K562 (cell line): Measurements from ENCODE around the gene RBPJ. TPM values are rescaled to one million over a fixed set of nuclear protein-coding genes. Genes with fewer than 3 reads are reported as not detected.

Source experiments
- ATAC-seq: fragments of 200-7000 bp; cut with Tn5 transposase; 3 replicates; pipeline ENCODE4 v1.9.1; 2020; ENCODE audit warnings: moderate library complexity
- BruUV-seq: library from RNA; stranded (reverse); fragments of 400-500 nt; replicated peaks from 2 replicates; lab custom pipeline; 2021; lab: Mats Ljungman, UMichigan
- CTCF ChIA-PET: fragments of 300-600 bp; formaldehyde crosslinking; extraction: SDS; loops from one replicate; lab custom pipeline; 2021; ENCODE audit warnings: low intra/inter-chr PET ratio; lab: Yijun Ruan, JAX
- POLR2A ChIA-PET: fragments of 300-600, 350-650 bp; sonication (Branson Sonifier 250); formaldehyde crosslinking; extraction: SDS; loops from one replicate; lab custom pipeline; 2021; ENCODE audit warnings: antibody characterized with exemption, inconsistent platforms; lab: Yijun Ruan, JAX
- DNase-seq, 4 experiments: peaks; one replicate each; pipeline versions ENCODE4 v3.0.0 to v3.0.0-alpha.2; 2011 to 2018; ENCODE audit warnings: low spot score in 3 of 4, mixed read lengths in 3 of 4; ENCODE audit errors: extremely low read depth in 1 of 4
- FAIRE-seq: peaks from 2 replicates; lab custom pipeline; 2011; peaks lifted over from hg19 to GRCh38; lab: Jason Lieb, UNC
- H2AFZ ChIP-seq: 2 replicates; pipeline ENCODE4 v1.6.0; 2011; ENCODE audit warnings: low read depth, low read length, control low read depth, inconsistent platforms
- H3K27ac ChIP-seq: fragments of 200-600 bp; 3 replicates; pipeline ENCODE4 v1.8.0; 2011; ENCODE audit warnings: low read depth, mild to moderate bottlenecking, control low read depth, inconsistent platforms, low read length, moderate library complexity, mixed read lengths; ENCODE audit errors: extremely low read depth
- H3K27me3 ChIP-seq, 2 experiments: fragments of 300-600 bp in 1 of 2; 2 replicates in 1 of 2; 3 replicates in 1 of 2; pipeline versions ENCODE4 v1.6.0 to v1.8.0; 2011; ENCODE audit warnings: inconsistent platforms in 2 of 2, low read length in 2 of 2, mild to moderate bottlenecking in 1 of 2, mixed read lengths in 1 of 2, moderate library complexity in 1 of 2; ENCODE audit not compliant: control insufficient read depth in 2 of 2, insufficient read depth in 2 of 2
- H3K36me3 ChIP-seq: fragments of 300-600 bp; 3 replicates; pipeline ENCODE4 v1.8.0; 2011; ENCODE audit warnings: mild to moderate bottlenecking, low read length, inconsistent platforms; ENCODE audit not compliant: control insufficient read depth, insufficient read depth
- H3K4me1 ChIP-seq, 2 experiments: fragments of 200-600 bp in 1 of 2; replicated peaks in 1 of 2; 2 replicates in 1 of 2; 3 replicates in 1 of 2; pipeline versions ENCODE4 v1.5.1 to v1.8.0; 2011; ENCODE audit warnings: inconsistent platforms in 2 of 2, low read length in 2 of 2, mild to moderate bottlenecking in 1 of 2, mixed read lengths in 1 of 2, moderate library complexity in 1 of 2; ENCODE audit not compliant: control insufficient read depth in 2 of 2, insufficient read depth in 2 of 2
- H3K4me2 ChIP-seq: 2 replicates; pipeline ENCODE4 v1.6.1; 2011; ENCODE audit warnings: low read length, control low read depth, inconsistent platforms, mixed read lengths; ENCODE audit not compliant: insufficient read depth
- H3K4me3 ChIP-seq: fragments of 200-600 bp; sonication (generic), shearing (Covaris generic); 2 replicates; pipeline ENCODE4 v1.5.1; 2016; ENCODE audit warnings: control low read depth, inconsistent platforms
- H3K79me2 ChIP-seq: fragments of 200-600 bp; 3 replicates; pipeline ENCODE4 v1.8.0; 2011; ENCODE audit warnings: low read length, inconsistent platforms; ENCODE audit not compliant: control insufficient read depth, insufficient read depth
- H3K9ac ChIP-seq, 2 experiments: 2 replicates each; pipeline versions ENCODE4 v1.6.0 to v1.6.1; 2011; ENCODE audit warnings: low read depth in 2 of 2, low read length in 2 of 2, control low read depth in 1 of 2, inconsistent platforms in 1 of 2, mild to moderate bottlenecking in 1 of 2, mixed read lengths in 1 of 2; ENCODE audit not compliant: insufficient read depth in 1 of 2
- H3K9me1 ChIP-seq: one replicate; pipeline ENCODE4 v1.6.0; 2011; ENCODE audit warnings: inconsistent platforms, mild to moderate bottlenecking, low read length, moderate library complexity; ENCODE audit not compliant: control insufficient read depth, insufficient read depth
- H3K9me3 ChIP-seq: replicated peaks from 2 replicates; pipeline ENCODE4 v1.5.1; 2011; ENCODE audit warnings: low read depth, low read length, inconsistent platforms; ENCODE audit not compliant: control insufficient read depth, insufficient read depth
- H4K20me1 ChIP-seq: replicated peaks from 2 replicates; pipeline ENCODE4 v1.6.1; 2011; ENCODE audit warnings: low read length, inconsistent platforms, mixed read lengths; ENCODE audit not compliant: control insufficient read depth, insufficient read depth
- ASH1L ChIP-seq: fragments of 450-650 bp; IDR thresholded peaks from 2 replicates; pipeline ENCODE4 v1.6.1; 2018; ENCODE audit warnings: borderline replicate concordance, mild to moderate bottlenecking, low read depth; ENCODE audit not compliant: partially characterized antibody
- BCOR ChIP-seq: fragments of 450-650 bp; IDR thresholded peaks from 2 replicates; pipeline ENCODE4 v1.6.1; 2016
- HMBOX1 ChIP-seq: sonication (generic); IDR thresholded peaks from 2 replicates; pipeline ENCODE4 v1.6.1; 2016
- KDM1A ChIP-seq, 2 experiments: fragments of 450-650 bp; IDR thresholded peaks; 2 replicates each; pipeline ENCODE4 v1.6.1; 2016; ENCODE audit warnings: mild to moderate bottlenecking in 2 of 2
- MBD2 ChIP-seq: sonication (generic); IDR thresholded peaks from 2 replicates; pipeline ENCODE4 v1.6.1; 2016; ENCODE audit warnings: low read depth, borderline replicate concordance
- MTA1 ChIP-seq: fragments of 450-650 bp; IDR thresholded peaks from 2 replicates; pipeline ENCODE4 v1.6.1; 2017; ENCODE audit warnings: borderline replicate concordance
- MYNN ChIP-seq, 2 experiments: sonication (generic); formaldehyde crosslinking in 1 of 2; IDR thresholded peaks; 2 replicates each; pipeline versions ENCODE4 v1.5.0 to v1.6.1; 2016 to 2020; ENCODE audit warnings: antibody characterized with exemption in 1 of 2, missing genetic modification reagents in 1 of 2
- POU5F1 ChIP-seq: fragments of 150-350 bp; IDR thresholded peaks from 2 replicates; pipeline ENCODE4 v1.6.1; 2014; ENCODE audit warnings: borderline replicate concordance, low read length, low read depth, mild to moderate bottlenecking; ENCODE audit not compliant: partially characterized antibody
- TCF3 ChIP-seq: sonication (generic); formaldehyde crosslinking; IDR thresholded peaks from 2 replicates; pipeline ENCODE4 v1.4.0; 2020; ENCODE audit warnings: mild to moderate bottlenecking, missing genetic modification reagents
- ZFPM2 ChIP-seq: fragments of 250-450 bp; sonication (Bioruptor Pico); IDR thresholded peaks from 2 replicates; pipeline ENCODE4 v1.5.1; 2022; ENCODE audit warnings: mild to moderate bottlenecking
- ZNF12 ChIP-seq: sonication (generic); formaldehyde crosslinking; IDR thresholded peaks from 2 replicates; pipeline ENCODE4 v1.4.0; 2020; ENCODE audit warnings: mild to moderate bottlenecking, missing genetic modification reagents
- WGBS: fragments of 100-300 bp; shearing (Covaris generic); methylation state at CpG from one replicate; pipeline ENCODE4 v1.1.6; 2016; ENCODE audit warnings: low coverage, mixed read lengths; ENCODE audit not compliant: insufficient coverage; ENCODE audit errors: missing lambda C conversion rate; 5-methylcytosine and 5-hydroxymethylcytosine counted together
- in situ Hi-C: fragments of 300-500 bp; cut with MboI; formaldehyde crosslinking; loops from 4 replicates; pipeline ENCODE4 v1.15.0; 2018; ENCODE audit warnings: inconsistent platforms, mixed read lengths
- intact Hi-C: fragments of 100-400 bp; cut with micrococcal nuclease; formaldehyde crosslinking; loops from 2 replicates; pipeline ENCODE4 v1.14.2; 2022
- polyA plus RNA-seq, 8 experiments: library from polyadenylated mRNA; depleted of rRNA in 4 of 8; stranded (reverse) in 5 of 8; unstranded in 3 of 8; fragments of >200 nt; fragmentation: Nextera tagmentation in 2 of 8; fragmentation: Illumina TruSeq in 1 of 8; extraction: Ambion mirVana in 2 of 8; extraction: Trizol in 1 of 8; gene quantifications; 2 replicates each; pipeline versions ENCODE4 v1.2.1 to v1.2.3, GENCODE V29; 2011 to 2014; ENCODE audit warnings: inconsistent platforms in 1 of 8, missing spikeins in 1 of 8
- total RNA-seq, 7 experiments: library from RNA; depleted of rRNA in 6 of 7; stranded (reverse); fragments of >200 nt in 6 of 7; fragmentation: Illumina TruSeq in 2 of 7; extraction: Trizol in 2 of 7; gene quantifications; 2 replicates each; pipeline versions ENCODE4 v1.2.1 to v1.2.3, GENCODE V29; 2011 to 2021; ENCODE audit warnings: low replicate concordance in 1 of 7

Gene RBPJ
- total and polyA plus RNA-seq, 9 of the 15 experiments (the other 6 are each of a cell fraction or from before 2014, with no cell fraction given): 17.2 to 49.4 (median 33.8) TPM

- WGBS: 19% methylated on average over 5 of the region's 5 CpGs
- in situ Hi-C loops: loop anchor here (10.0 kb wide), 1 partner anchor 564 kb away; no protein-coding TSS in a partner anchor
- no peaks in the 10 kb centered on the region for H3K9me3 ChIP-seq
- H3K27ac ChIP-seq: no peak overlapping the region
- H3K36me3 ChIP-seq: no peaks in the 10 kb centered on the region
- no peak overlapping the region for H3K9ac ChIP-seq
- no peaks in the 10 kb centered on the region for H4K20me1 ChIP-seq
- FAIRE-seq: peak; percentile 58
- DNase-seq: no peak
- ChIA-PET POLR2A (no interaction called here), CTCF (no interaction called here)
- intact Hi-C loops: loop anchor here (10.0 kb wide), 1 partner anchor 414 kb away; the partner anchor contains the start of gene STIM2
- no peaks in the 10 kb centered on the region for H3K9me1 ChIP-seq
- no peak for TF ChIP-seq MTA1
- TF ChIP-seq HMBOX1: no peak
- no peak overlapping the region for H2AFZ ChIP-seq
- H3K4me1 ChIP-seq: 0 out of 5 replicates have a peak, but pooled peaks cover 0 to 2% of the 10 kb centered on the region in 2 experiments
- no peak overlapping the region for H3K4me2 ChIP-seq
- no peaks in the 10 kb centered on the region for H3K79me2 ChIP-seq
- peaks cover 0 to 5% of the 10 kb centered on the region in 2 experiments; a peak in 2 of 5 replicates for H3K27me3 ChIP-seq
- no TSS peak for BruUV-seq
- no peak for ATAC-seq
- no peak overlapping the region for H3K4me3 ChIP-seq
Observed at GRCh38 chr4:26450418-26450817, 129.6 kb downstream of the RBPJ start.

GRCh38 chr4:26451597-26451996 lies 130.8 kb downstream of the RBPJ start:
- ChIA-PET POLR2A (interaction anchor here (0.6 to 0.7 kb wide), 3 partner anchors 12 to 105 kb away, joined by 3 to 4 read pairs (median 3); no protein-coding TSS in a partner anchor), CTCF (no interaction called here)
- DNase-seq: no peak
- Histone ChIP-seq H3K9me1 (no peaks in the 10 kb centered on the region), H3K27me3 (peaks cover 0 to 7% of the 10 kb centered on the region in 2 experiments; a peak in 2 of 5 replicates), H3K4me1 (0 out of 5 replicates have a peak, but pooled peaks cover 0 to 2% of the 10 kb centered on the region in 2 experiments), H3K79me2 (no peaks in the 10 kb centered on the region), H3K9me3 (no peaks in the 10 kb centered on the region), H3K27ac (no peak overlapping the region), H3K9ac (no peak overlapping the region), H3K36me3 (no peaks in the 10 kb centered on the region), H2AFZ (no peak overlapping the region), H3K4me2 (no peak overlapping the region), H4K20me1 (no peaks in the 10 kb centered on the region), H3K4me3 (no peak overlapping the region)
- intact Hi-C loops (loop anchor here (10.0 kb wide), 1 partner anchor 413 kb away; the partner anchor contains the start of gene STIM2), in situ Hi-C loops (loop anchor here (10.0 kb wide), 1 partner anchor 563 kb away; no protein-coding TSS in a partner anchor)
- ATAC-seq: no peak
- no peak for FAIRE-seq
- no TSS peak for BruUV-seq
- WGBS: 0% methylated on average over 3 of the region's 3 CpGs
- no peak for TF ChIP-seq MYNN (IDR thresholded peaks at IDR 0.05)
- TF ChIP-seq MYNN (CRISPR knock-in tag; IDR thresholded peaks at IDR 0.05): no peak
- TF ChIP-seq BCOR: peak; percentile 38; the same call in 1 of the 2 replicates
- no peak for TF ChIP-seq MBD2
- TF ChIP-seq ZFPM2 (CRISPR knock-in tag): no peak
- TF ChIP-seq TCF3 (CRISPR knock-in tag): no peak
- TF ChIP-seq KDM1A (IDR thresholded peaks at IDR 0.05): peak in 1 of 2 experiments; percentile 18; a peak in 1 of 4 replicates
- no peak for TF ChIP-seq POU5F1
- TF ChIP-seq ZNF12 (CRISPR knock-in tag): no peak
- TF ChIP-seq ASH1L: no peak
